Endothelial cell of umbilical vein (primary cell): Measurements from ENCODE around the gene ATP1B1. TPM values are rescaled to one million over a fixed set of nuclear protein-coding genes. Genes with fewer than 3 reads are reported as not detected.

Experiments
- BruUV-seq: library from RNA; stranded (reverse); fragments of 400-500 nt; replicated peaks from 2 replicates; lab custom pipeline; 2021; lab: Mats Ljungman, UMichigan
- CTCF ChIA-PET: fragments of 300-600, 350-600 bp; sonication (Branson Sonifier 250); formaldehyde crosslinking; loops from one replicate; lab custom pipeline; 2021; ENCODE audit warnings: antibody characterized with exemption, inconsistent platforms; lab: Charles Lee
- POLR2A ChIA-PET: fragments of 300-600, 350-600 bp; sonication (Branson Sonifier 250); formaldehyde crosslinking; loops from one replicate; lab custom pipeline; 2021; ENCODE audit warnings: antibody characterized with exemption, inconsistent platforms; lab: Charles Lee
- DNase-seq: peaks from one replicate; pipeline ENCODE4 v3.0.0-alpha.2; 2011; ENCODE audit warnings: low read depth, low spot score
- FAIRE-seq: peaks from 2 replicates; lab custom pipeline; 2011; peaks lifted over from hg19 to GRCh38; lab: Jason Lieb, UNC
- H2AFZ ChIP-seq: 2 replicates; pipeline ENCODE4 v1.6.0; 2012; ENCODE audit warnings: low read depth, low read length, control low read depth, inconsistent platforms
- H3K27ac ChIP-seq: 2 replicates; pipeline ENCODE4 v1.5.1; 2011; ENCODE audit warnings: low read depth, mild to moderate bottlenecking, control low read depth, low read length, moderate library complexity; ENCODE audit not compliant: insufficient read depth
- H3K27me3 ChIP-seq, 2 experiments: 2 replicates each; pipeline versions ENCODE4 v1.6.0 to v1.6.1; 2011; ENCODE audit warnings: low read length in 2 of 2, mixed read lengths in 1 of 2; ENCODE audit not compliant: control insufficient read depth in 2 of 2, insufficient read depth in 2 of 2
- H3K36me3 ChIP-seq, 2 experiments: 2 replicates in 1 of 2; 3 replicates in 1 of 2; pipeline ENCODE4 v1.5.1; 2011; ENCODE audit warnings: low read length in 2 of 2, mild to moderate bottlenecking in 1 of 2, moderate library complexity in 1 of 2; ENCODE audit not compliant: control insufficient read depth in 2 of 2, insufficient read depth in 2 of 2; ENCODE audit errors: extremely low read depth in 1 of 2
- H3K4me1 ChIP-seq: 3 replicates; pipeline ENCODE4 v1.5.1; 2011; ENCODE audit warnings: mild to moderate bottlenecking, low read length; ENCODE audit not compliant: control insufficient read depth, insufficient read depth; ENCODE audit errors: extremely low read depth
- H3K4me2 ChIP-seq: 2 replicates; pipeline ENCODE4 v1.6.1; 2011; ENCODE audit warnings: low read length, control low read depth, mixed read lengths; ENCODE audit not compliant: insufficient read depth
- H3K4me3 ChIP-seq, 3 experiments: fragments of 200-600 bp in 1 of 3; sonication (generic), shearing (Covaris generic) in 1 of 3; replicated peaks in 1 of 3; 2 replicates each; pipeline ENCODE4 v1.5.1; 2011 to 2016; ENCODE audit warnings: control low read depth in 3 of 3, low read length in 3 of 3, mild to moderate bottlenecking in 2 of 3, inconsistent platforms in 1 of 3, low read depth in 1 of 3, moderate library complexity in 1 of 3; ENCODE audit not compliant: insufficient read depth in 1 of 3
- H3K79me2 ChIP-seq: 2 replicates; pipeline ENCODE4 v1.6.0; 2012; ENCODE audit warnings: low read length, inconsistent platforms; ENCODE audit not compliant: control insufficient read depth, insufficient read depth
- H3K9ac ChIP-seq: replicated peaks from 2 replicates; pipeline ENCODE3; 2011; ENCODE audit warnings: low read length, control low read depth; ENCODE audit not compliant: insufficient read depth; ENCODE audit errors: extremely low read depth
- H3K9me1 ChIP-seq: replicated peaks from 3 replicates; pipeline ENCODE4 v1.6.0; 2011; ENCODE audit warnings: mild to moderate bottlenecking, low read length; ENCODE audit not compliant: control insufficient read depth, insufficient read depth; ENCODE audit errors: extremely low read depth
- H3K9me3 ChIP-seq: replicated peaks from 2 replicates; pipeline ENCODE4 v1.5.1; 2012; ENCODE audit warnings: low read length, inconsistent platforms; ENCODE audit not compliant: control insufficient read depth, insufficient read depth
- H4K20me1 ChIP-seq: replicated peaks from 2 replicates; pipeline ENCODE3; 2011; ENCODE audit warnings: mild to moderate bottlenecking, low read length; ENCODE audit not compliant: control insufficient read depth, insufficient read depth; ENCODE audit errors: extremely low read depth
- CTCF ChIP-seq, 2 donors: IDR thresholded peaks; 1 replicate in 1 of 2; 2 replicates in 1 of 2; pipeline ENCODE4 v1.5.1; 2011; ENCODE audit warnings: low read length in 2 of 2, mild to moderate bottlenecking in 2 of 2, moderate library complexity in 2 of 2, control low read depth in 1 of 2, inconsistent platforms in 1 of 2, low read depth in 1 of 2; ENCODE audit not compliant: insufficient read depth in 1 of 2; ENCODE audit errors: extremely low read depth in 1 of 2
- EZH2 ChIP-seq: IDR thresholded peaks from 2 replicates; pipeline ENCODE4 v1.6.1; 2012; ENCODE audit warnings: borderline replicate concordance, low read depth, mild to moderate bottlenecking, moderate library complexity, low read length, inconsistent platforms; ENCODE audit not compliant: severe bottlenecking
- FOS ChIP-seq: IDR thresholded peaks from 2 replicates; pipeline ENCODE4 v1.6.1; 2011; ENCODE audit warnings: mild to moderate bottlenecking, low read length, moderate library complexity, borderline replicate concordance; ENCODE audit not compliant: insufficient read depth
- GATA2 ChIP-seq: IDR thresholded peaks from 2 replicates; pipeline ENCODE4 v1.7.0; 2011; ENCODE audit warnings: low read depth, mild to moderate bottlenecking, moderate library complexity, mixed read lengths, low read length; ENCODE audit not compliant: insufficient read length, insufficient read depth
- JUN ChIP-seq: IDR thresholded peaks from 2 replicates; pipeline ENCODE4 v1.6.1; 2011; ENCODE audit warnings: borderline replicate concordance, low read depth; ENCODE audit not compliant: insufficient read length, insufficient read depth
- MAX ChIP-seq: IDR thresholded peaks from 2 replicates; pipeline ENCODE4 v1.6.1; 2011; ENCODE audit not compliant: insufficient read depth, insufficient read length
- MYC ChIP-seq: IDR thresholded peaks from one replicate; pipeline ENCODE4 v1.6.1; 2011; ENCODE audit warnings: mild to moderate bottlenecking, low read depth, low read length
- POLR2A ChIP-seq: IDR thresholded peaks from 2 replicates; pipeline ENCODE4 v1.6.1; 2012; ENCODE audit warnings: low read depth, mild to moderate bottlenecking, control low read depth, low read length
- POLR2AphosphoS5 ChIP-seq: IDR thresholded peaks from 2 replicates; pipeline ENCODE4 v1.6.1; 2012; ENCODE audit warnings: low read depth, mild to moderate bottlenecking, control low read depth, low read length, moderate library complexity; ENCODE audit not compliant: insufficient read depth
- dilution Hi-C: fragments of 300-500 bp; cut with MboI; formaldehyde crosslinking; loops from one replicate; pipeline ENCODE4 v1.15.0; 2019; ENCODE audit warnings: low sequenced_read_pairs; ENCODE audit not compliant: extremely low pct_ligation_motif_present
- intact Hi-C: fragments of 100-400 bp; cut with micrococcal nuclease; formaldehyde crosslinking; loops from one replicate; pipeline ENCODE4 v1.10.0; 2022
- polyA plus RNA-seq, 4 experiments: library from polyadenylated mRNA; depleted of rRNA in 3 of 4; stranded (reverse) in 3 of 4; unstranded in 1 of 4; fragments of >200 nt; gene quantifications; 2 replicates each; pipeline versions ENCODE4 v1.2.1 to v1.2.3, GENCODE V29; 2011 to 2012; ENCODE audit warnings: missing spikeins in 1 of 4
- total RNA-seq: library from RNA; stranded (reverse); gene quantifications from 2 replicates; pipeline ENCODE4 v1.2.3, GENCODE V29; 2021

ATP1B1 gene
- total and polyA plus RNA-seq, 2 donors (not counting 3 experiments of a cell fraction or from before 2014, with no cell fraction given), result 14.3 to 56.1 TPM

GRCh38 chr1:169130683-169131082 is 24.2 kb downstream of the ATP1B1 start:
- H3K36me3 ChIP-seq, result peaks cover 0 to 6% of the 10 kb centered on the region in 2 experiments
- dilution Hi-C loops, result no loop called here
- CTCF ChIA-PET, result no interaction called here

More at GRCh38 chr1:169130683-169131082, 24.2 kb downstream of the ATP1B1 start:
- Histone ChIP-seq H3K9ac (no peak overlapping the region), H3K4me2 (no peak overlapping the region), H3K79me2 (no peaks in the 10 kb centered on the region), H2AFZ (no peak overlapping the region), H3K4me1 (peaks cover 10% of the 10 kb centered on the region), H3K27ac (no peak overlapping the region), H3K9me3 (no peaks in the 10 kb centered on the region), H4K20me1 (no peaks in the 10 kb centered on the region), H3K9me1 (no peaks in the 10 kb centered on the region), H3K4me3 (no peak overlapping the region), H3K27me3 (no peaks in the 10 kb centered on the region)
- FAIRE-seq, result no peak
- intact Hi-C loops, result loop anchor here (10.0 kb wide), 1 partner anchor 526 kb away; no protein-coding TSS in a partner anchor
- TF ChIP-seq POLR2AphosphoS5, result no peak
- TF ChIP-seq FOS, result no peak
- no peak for TF ChIP-seq JUN
- no peak for TF ChIP-seq POLR2A
- TF ChIP-seq CTCF (IDR thresholded peaks at IDR 0.05; ENCODE audit: extremely low read depth in 1 of 2, insufficient read depth in 1 of 2, low read depth in 1 of 2, low read length in 2 of 2), result no peak
- TF ChIP-seq MYC, result no peak
- no peak for TF ChIP-seq MAX
- no peak for TF ChIP-seq GATA2
- no peak for TF ChIP-seq EZH2
- POLR2A ChIA-PET, result no interaction called here
- no TSS peak for BruUV-seq
- DNase-seq, result no peak
